Measurements from ENCODE around the gene ETV4.

The ETV4 gene

DNA sequence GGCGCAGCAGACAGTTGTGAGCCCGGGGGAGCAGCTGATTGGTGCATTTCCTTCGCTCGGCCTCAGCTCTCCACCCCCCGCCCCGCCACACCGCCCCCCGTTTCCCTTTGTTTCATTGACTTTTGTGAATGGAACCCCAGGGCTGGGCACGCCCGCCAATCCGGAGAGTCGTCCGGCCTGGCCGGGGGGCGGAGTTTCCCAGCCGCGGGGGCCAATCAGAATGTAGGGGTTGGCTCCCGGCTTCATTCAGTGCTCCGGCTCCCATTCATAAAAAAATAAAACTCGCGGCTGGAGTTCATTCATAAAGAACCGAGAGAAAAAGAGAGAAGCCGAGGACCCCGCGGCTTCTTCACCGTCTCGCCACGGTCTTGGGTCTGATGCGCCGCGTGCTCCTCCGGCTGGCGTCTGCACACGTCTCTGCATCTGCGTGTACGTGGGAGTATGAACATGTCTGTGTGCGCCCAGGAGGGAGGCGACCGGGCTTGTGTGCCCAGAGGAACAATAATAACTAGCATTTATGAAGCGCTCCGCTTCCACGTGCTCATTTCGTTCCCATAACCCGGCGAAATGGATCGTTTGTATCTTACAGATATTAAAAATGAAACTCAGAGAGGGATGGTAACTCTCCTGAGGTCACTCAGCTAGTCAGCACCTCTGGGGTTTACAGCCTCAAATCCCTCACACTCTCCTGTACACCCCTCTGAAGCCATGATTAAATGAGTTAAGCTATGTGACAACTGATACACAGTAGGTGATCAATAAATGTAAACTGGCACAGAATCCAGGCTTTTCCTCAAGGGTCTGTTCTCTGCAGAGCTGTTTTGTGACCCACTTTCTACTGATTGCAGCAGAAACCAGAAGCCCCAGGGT, at the start of gene ETV4:
ETV4 (minus strand) TSS at position 22 of the 870 bp plus-strand sequence. CDS start 723 bp downstream, outside the sequence.
- peak within 1 kb of the TSS; percentile 60 for H3K4me3 ChIP-seq (ENCODE audit: low read depth, low read length)
- TF ChIP-seq, protein P1, sequence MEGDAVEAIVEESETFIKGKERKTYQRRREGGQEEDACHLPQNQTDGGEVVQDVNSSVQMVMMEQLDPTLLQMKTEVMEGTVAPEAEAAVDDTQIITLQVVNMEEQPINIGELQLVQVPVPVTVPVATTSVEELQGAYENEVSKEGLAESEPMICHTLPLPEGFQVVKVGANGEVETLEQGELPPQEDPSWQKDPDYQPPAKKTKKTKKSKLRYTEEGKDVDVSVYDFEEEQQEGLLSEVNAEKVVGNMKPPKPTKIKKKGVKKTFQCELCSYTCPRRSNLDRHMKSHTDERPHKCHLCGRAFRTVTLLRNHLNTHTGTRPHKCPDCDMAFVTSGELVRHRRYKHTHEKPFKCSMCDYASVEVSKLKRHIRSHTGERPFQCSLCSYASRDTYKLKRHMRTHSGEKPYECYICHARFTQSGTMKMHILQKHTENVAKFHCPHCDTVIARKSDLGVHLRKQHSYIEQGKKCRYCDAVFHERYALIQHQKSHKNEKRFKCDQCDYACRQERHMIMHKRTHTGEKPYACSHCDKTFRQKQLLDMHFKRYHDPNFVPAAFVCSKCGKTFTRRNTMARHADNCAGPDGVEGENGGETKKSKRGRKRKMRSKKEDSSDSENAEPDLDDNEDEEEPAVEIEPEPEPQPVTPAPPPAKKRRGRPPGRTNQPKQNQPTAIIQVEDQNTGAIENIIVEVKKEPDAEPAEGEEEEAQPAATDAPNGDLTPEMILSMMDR (conservative IDR thresholded peaks at IDR 0.05; ENCODE audit: low read depth, low read length): no peak
- DNase-seq (ENCODE audit: low read depth): peak; percentile 95

- H3K4me3 ChIP-seq (ENCODE audit: low read depth, low read length): no peak overlapping the region
- TF ChIP-seq, protein P1 (conservative IDR thresholded peaks at IDR 0.05; ENCODE audit: low read depth, low read length): no peak
- DNase-seq (ENCODE audit: low read depth): no peak
Measured at GRCh38 chr17:43595466-43595865, 49.3 kb upstream of the ETV4 start.

GRCh38 chr17:43591779-43592562, 45.8 kb upstream of the ETV4 start:
- peak; percentile 43 for DNase-seq (ENCODE audit: low read depth)
- TF ChIP-seq, protein P1 (conservative IDR thresholded peaks at IDR 0.05; ENCODE audit: low read depth, low read length): peak; percentile 12
- peak overlapping the region; percentile 11 for H3K4me3 ChIP-seq (ENCODE audit: low read depth, low read length)

GRCh38 chr17:43591001-43591400, 44.9 kb upstream of the ETV4 start:
- no peak for DNase-seq (ENCODE audit: low read depth)
- TF ChIP-seq, protein P1 (conservative IDR thresholded peaks at IDR 0.05; ENCODE audit: low read depth, low read length): no peak
- H3K4me3 ChIP-seq (ENCODE audit: low read depth, low read length): no peak overlapping the region

GRCh38 chr17:43588664-43589435, 42.7 kb upstream of the ETV4 start:
- DNase-seq (ENCODE audit: low read depth): no peak
- TF ChIP-seq, protein P1 (conservative IDR thresholded peaks at IDR 0.05; ENCODE audit: low read depth, low read length): no peak
- H3K4me3 ChIP-seq (ENCODE audit: low read depth, low read length): no peak overlapping the region

- no peak for DNase-seq (ENCODE audit: low read depth)
- H3K4me3 ChIP-seq (ENCODE audit: low read depth, low read length): no peak overlapping the region
- TF ChIP-seq, protein P1 (conservative IDR thresholded peaks at IDR 0.05; ENCODE audit: low read depth, low read length): no peak
Measured at GRCh38 chr17:43588121-43588520, 42.0 kb upstream of the ETV4 start.
